CMK (cell line): Measurements from ENCODE around the gene DDX19B.
"Not testable (repeated sequence)": the region's sequence is repeated elsewhere in the genome, so short reads cannot be mapped to it uniquely, and the experiment has no call there.

Source experiments
- DNase-seq: peaks from one replicate; pipeline ENCODE4 v3.0.0-alpha.2; 2010; ENCODE audit warnings: low read depth

Gene DDX19B

GRCh38 chr16:70287304-70287971, 11.5 kb upstream of the DDX19B start:
- DNase-seq = not testable (repeated sequence)

GRCh38 chr16:70289229-70290094, 9.5 kb upstream of the DDX19B start, which contains the start of gene AARS1:
AARS1 (minus strand) TSS chr16:70289506; CDS start chr16:70282763, 6,743 bp downstream.
- DNase-seq = peak; percentile 99

GRCh38 chr16:70290949-70291519, 8.0 kb upstream of the DDX19B start:
- DNase-seq = no peak

- not testable (repeated sequence) for DNase-seq
Observed at GRCh38 chr16:70292148-70292547, 6.8 kb upstream of the DDX19B start.

GRCh38 chr16:70294385-70295025, 4.5 kb upstream of the DDX19B start:
- DNase-seq = no peak

GRCh38 chr16:70295634-70296033, 3.4 kb upstream of the DDX19B start:
- no peak for DNase-seq

- no peak for DNase-seq
Observed at GRCh38 chr16:70301121-70301520, 2.1 kb downstream of the DDX19B start.

GRCh38 chr16:70302745-70303144, 3.8 kb downstream of the DDX19B start:
- no peak for DNase-seq

GRCh38 chr16:70304892-70305448, 6.0 kb downstream of the DDX19B start:
- DNase-seq = no peak

GRCh38 chr16:70306880-70307279, 7.9 kb downstream of the DDX19B start:
- no peak for DNase-seq

GRCh38 chr16:70307726-70308125, 8.7 kb downstream of the DDX19B start:
- DNase-seq = not testable (repeated sequence)

- no peak for DNase-seq
Observed at GRCh38 chr16:70320121-70320520, 21.1 kb downstream of the DDX19B start.

GRCh38 chr16:70324998-70325747, 26.2 kb downstream of the DDX19B start:
- DNase-seq = no peak

- no peak for DNase-seq
Observed at GRCh38 chr16:70331091-70331490, 32.1 kb downstream of the DDX19B start.

- DNase-seq = no peak
Observed at GRCh38 chr16:70331588-70332358, 32.8 kb downstream of the DDX19B start.

GRCh38 chr16:70332728-70333127, 33.7 kb downstream of the DDX19B start:
- not testable (repeated sequence) for DNase-seq

GRCh38 chr16:70337814-70338213, 38.8 kb downstream of the DDX19B start:
- DNase-seq = no peak

- no peak for DNase-seq
Observed at GRCh38 chr16:70341600-70341999, 42.6 kb downstream of the DDX19B start.

GRCh38 chr16:70342016-70342415, 43.0 kb downstream of the DDX19B start:
- no peak for DNase-seq

- no peak for DNase-seq
Observed at GRCh38 chr16:70345840-70346239, 46.9 kb downstream of the DDX19B start.

- no peak for DNase-seq
Observed at GRCh38 chr16:70348991-70349390, 50.0 kb downstream of the DDX19B start.
